NCI-H2196 treated with DMSO at 0.1 percent for 48 hours (cell line): ENCODE measurements around the gene TSPEAR.
A peak's percentile ranks its signal among the peaks of the same experiment; 100 is the strongest.
"Not testable (repeated sequence)": the region's sequence is repeated elsewhere in the genome, so short reads cannot be mapped to it uniquely, and the experiment has no call there.

Source experiments
- DNase-seq: peaks from one replicate; lab custom pipeline; 2025; ENCODE audit not compliant: unreplicated experiment; lab: John Stamatoyannopoulos, UW

Gene TSPEAR

GRCh38 chr21:44510109-44510507 is 201.3 kb downstream of the TSPEAR start:
- no peak for DNase-seq

- peak; percentile 92 for DNase-seq
These were observed 201.8 kb downstream of the TSPEAR start for GRCh38 chr21:44509539-44509938.

- no peak for DNase-seq
These were observed 202.5 kb downstream of the TSPEAR start for GRCh38 chr21:44508711-44509445.

GRCh38 chr21:44508426-44508710 is 203.0 kb downstream of the TSPEAR start:
- no peak for DNase-seq

- DNase-seq: no peak
These were observed 203.5 kb downstream of the TSPEAR start for GRCh38 chr21:44507673-44508425.

GRCh38 chr21:44506279-44507255 is 204.8 kb downstream of the TSPEAR start:
- DNase-seq: no peak

GRCh38 chr21:44505673-44506278 is 205.6 kb downstream of the TSPEAR start:
- no peak for DNase-seq

- no peak for DNase-seq
These were observed 207.4 kb downstream of the TSPEAR start for GRCh38 chr21:44503901-44504399.

GRCh38 chr21:44503006-44503889 is 208.1 kb downstream of the TSPEAR start:
- DNase-seq: not testable (repeated sequence)

- no peak for DNase-seq
These were observed 209.0 kb downstream of the TSPEAR start for GRCh38 chr21:44502171-44502958.

GRCh38 chr21:44500111-44500510 is 211.3 kb downstream of the TSPEAR start:
- DNase-seq: no peak

GRCh38 chr21:44499631-44500030 is 211.7 kb downstream of the TSPEAR start:
- DNase-seq: no peak

- no peak for DNase-seq
These were observed 212.2 kb downstream of the TSPEAR start for GRCh38 chr21:44499211-44499560.

- DNase-seq: no peak
These were observed 212.8 kb downstream of the TSPEAR start for GRCh38 chr21:44498280-44499210.

- no peak for DNase-seq
These were observed 213.7 kb downstream of the TSPEAR start for GRCh38 chr21:44497703-44498126.

- DNase-seq: no peak
These were observed 214.5 kb downstream of the TSPEAR start for GRCh38 chr21:44496564-44497550.
